GM18858 (cell line): ENCODE results near the gene GSN.

Experiments
- ATAC-seq: cut with Tn5 transposase; IDR thresholded peaks from one replicate; pipeline ENCODE4 v1.9.1; 2021; ENCODE audit not compliant: unreplicated experiment

Gene GSN

GRCh38 chr9:121350036-121350435 is 82.1 kb downstream of the GSN start:
- ATAC-seq: no peak

- ATAC-seq: no peak
Measured at GRCh38 chr9:121350993-121351561, 83.1 kb downstream of the GSN start.

- ATAC-seq: peak; percentile 94
Measured at GRCh38 chr9:121353241-121354061, 85.5 kb downstream of the GSN start.

- no peak for ATAC-seq
Measured at GRCh38 chr9:121354141-121354540, 86.2 kb downstream of the GSN start.

GRCh38 chr9:121354762-121355161 is 86.8 kb downstream of the GSN start:
- no peak for ATAC-seq

- no peak for ATAC-seq
Measured at GRCh38 chr9:121357011-121357410, 89.0 kb downstream of the GSN start.

- ATAC-seq: no peak
Measured at GRCh38 chr9:121358751-121359150, 90.8 kb downstream of the GSN start.

GRCh38 chr9:121359351-121360294 is 91.7 kb downstream of the GSN start:
- ATAC-seq: no peak

GRCh38 chr9:121360601-121361374 is 92.8 kb downstream of the GSN start:
- no peak for ATAC-seq

- ATAC-seq: no peak
Measured at GRCh38 chr9:121362813-121363621, 95.1 kb downstream of the GSN start.

- no peak for ATAC-seq
Measured at GRCh38 chr9:121363622-121363961, 95.6 kb downstream of the GSN start.

- no peak for ATAC-seq
Measured at GRCh38 chr9:121364077-121364476, 96.1 kb downstream of the GSN start.

- no peak for ATAC-seq
Measured at GRCh38 chr9:121364886-121365285, 96.9 kb downstream of the GSN start.

GRCh38 chr9:121365564-121365963 is 97.6 kb downstream of the GSN start:
- no peak for ATAC-seq

GRCh38 chr9:121366611-121367192 is 98.7 kb downstream of the GSN start:
- no peak for ATAC-seq

- ATAC-seq: no peak
Measured at GRCh38 chr9:121367306-121368137, 99.6 kb downstream of the GSN start.

GRCh38 chr9:121368138-121368522 is 100.2 kb downstream of the GSN start:
- no peak for ATAC-seq

GRCh38 chr9:121368745-121369144 is 100.8 kb downstream of the GSN start:
- ATAC-seq: no peak
